ENCODE measurements around the gene CCN2.

DNA sequence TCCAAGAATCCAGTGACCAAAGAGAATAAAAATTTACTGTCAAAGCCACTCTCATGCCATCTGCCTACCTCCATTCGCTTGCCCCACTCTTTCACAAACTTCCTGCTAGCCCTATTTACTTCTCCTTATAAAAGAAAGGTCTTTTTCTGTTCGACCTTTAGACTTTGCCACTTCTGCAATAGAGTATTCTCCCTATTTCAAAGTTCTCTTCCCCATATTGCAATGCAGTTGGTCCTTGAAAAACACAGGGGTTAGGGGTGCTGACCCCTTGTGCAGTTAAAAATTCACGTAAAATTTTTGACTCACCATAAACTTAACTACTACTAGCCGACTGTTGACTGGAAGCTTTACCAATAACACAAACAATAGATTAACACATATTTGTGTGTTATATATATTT is 15.0 kb downstream of the CCN2 start:
- TF ChIP-seq ARNT (IDR thresholded peaks at IDR 0.05) (no peak), SP1 (IDR thresholded peaks at IDR 0.05) (no peak), LEF1 (IDR thresholded peaks at IDR 0.05; ENCODE audit: borderline replicate concordance) (no peak), SUZ12 (IDR thresholded peaks at IDR 0.05) (no peak), BHLHE40 (IDR thresholded peaks at IDR 0.05; ENCODE audit: borderline replicate concordance) (no peak), NFRKB (IDR thresholded peaks at IDR 0.05) (no peak), HDGF (IDR thresholded peaks at IDR 0.05; ENCODE audit: borderline replicate concordance) (no peak), ZNF384 (IDR thresholded peaks at IDR 0.05) (no peak), FOXA1 (IDR thresholded peaks at IDR 0.05) (no peak), FOXM1 (IDR thresholded peaks at IDR 0.05; ENCODE audit: borderline replicate concordance) (no peak)
- TF ChIP-seq, protein P1, sequence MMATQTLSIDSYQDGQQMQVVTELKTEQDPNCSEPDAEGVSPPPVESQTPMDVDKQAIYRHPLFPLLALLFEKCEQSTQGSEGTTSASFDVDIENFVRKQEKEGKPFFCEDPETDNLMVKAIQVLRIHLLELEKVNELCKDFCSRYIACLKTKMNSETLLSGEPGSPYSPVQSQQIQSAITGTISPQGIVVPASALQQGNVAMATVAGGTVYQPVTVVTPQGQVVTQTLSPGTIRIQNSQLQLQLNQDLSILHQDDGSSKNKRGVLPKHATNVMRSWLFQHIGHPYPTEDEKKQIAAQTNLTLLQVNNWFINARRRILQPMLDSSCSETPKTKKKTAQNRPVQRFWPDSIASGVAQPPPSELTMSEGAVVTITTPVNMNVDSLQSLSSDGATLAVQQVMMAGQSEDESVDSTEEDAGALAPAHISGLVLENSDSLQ (IDR thresholded peaks at IDR 0.05): no peak

All from HEK293T (cell line).